Measurements from ENCODE around the gene L1CAM.

Gene L1CAM

DNA sequence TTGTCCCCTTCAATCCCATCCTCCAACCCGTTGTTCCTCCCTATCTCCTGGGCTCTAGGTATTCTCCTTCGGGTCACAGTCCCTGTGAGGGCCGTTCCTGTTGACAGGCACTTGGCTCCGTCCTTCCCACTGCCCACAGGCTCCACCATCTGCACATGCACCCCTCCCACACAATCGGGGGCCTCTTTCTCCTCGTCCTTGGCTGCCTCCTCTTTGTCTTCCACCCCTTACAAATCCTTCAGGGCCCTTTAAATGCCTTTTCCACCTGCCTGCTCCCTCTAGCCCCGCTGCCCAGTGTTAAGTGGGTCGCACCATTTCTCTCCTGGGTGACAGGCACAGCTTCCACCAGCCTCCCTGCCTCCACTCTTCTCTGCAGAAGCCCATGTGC is 15.8 kb upstream of the L1CAM start:
- no peak for DNase-seq

DNA sequence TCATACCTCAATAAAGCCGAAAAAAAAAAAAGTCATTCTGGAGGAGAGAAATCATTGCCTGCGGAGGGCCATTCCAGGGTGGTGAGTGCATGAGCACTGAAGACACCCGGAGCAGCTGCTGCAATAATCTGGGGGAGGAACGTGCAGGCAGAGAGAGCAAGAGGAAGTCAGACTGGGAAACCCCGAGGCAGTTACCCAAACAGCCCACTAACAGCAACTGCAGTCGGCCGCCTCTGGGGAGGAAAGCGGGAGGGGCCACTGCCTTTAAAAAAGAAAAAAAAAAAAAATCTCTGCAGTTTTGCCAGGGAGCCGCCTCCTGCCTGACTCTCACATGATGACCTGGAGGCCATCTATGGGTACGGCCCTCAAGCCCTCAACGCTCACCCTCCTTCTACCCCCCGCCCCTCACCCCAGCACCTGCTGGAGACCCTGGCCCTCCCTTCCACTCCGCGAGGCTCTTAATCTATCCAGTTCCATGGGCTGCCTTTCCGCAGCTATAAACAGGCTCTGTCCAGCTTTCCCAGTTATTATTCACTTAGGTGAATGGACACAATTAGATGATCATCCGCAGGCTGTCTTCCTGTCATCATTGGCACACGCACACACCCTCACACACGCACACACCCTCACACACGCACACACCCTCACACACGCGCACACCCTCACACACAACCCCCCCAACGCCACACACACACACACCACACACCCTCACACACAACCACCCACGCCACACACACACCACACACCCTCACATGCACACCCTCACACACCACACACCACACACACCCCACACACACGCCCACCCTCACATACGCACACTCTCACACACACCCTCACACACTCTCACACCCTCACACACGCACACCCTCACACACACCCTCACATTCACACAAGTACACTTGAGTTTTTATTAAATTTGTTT is 15.1 kb upstream of the L1CAM start:
- DNase-seq, result peak; percentile 45

DNA sequence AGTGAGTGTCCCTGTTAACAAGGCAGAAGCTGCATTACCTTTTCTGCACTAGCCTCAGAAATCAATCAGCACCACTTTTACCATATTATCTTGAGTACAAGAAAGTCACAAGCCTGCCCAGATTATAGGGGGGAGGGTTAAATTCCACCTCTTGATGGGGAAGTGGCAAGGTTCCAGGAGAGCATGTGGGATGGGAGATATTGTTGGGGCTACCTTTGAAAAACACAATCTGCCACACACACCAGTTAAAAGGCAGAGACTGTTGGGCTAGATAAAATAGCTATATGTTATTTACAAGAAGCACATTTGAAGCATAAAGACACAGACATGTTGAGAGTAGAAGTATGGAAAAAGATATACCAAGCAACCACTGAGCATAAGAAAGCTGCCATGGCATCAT is 11.9 kb upstream of the L1CAM start:
- DNase-seq, result no peak

DNA sequence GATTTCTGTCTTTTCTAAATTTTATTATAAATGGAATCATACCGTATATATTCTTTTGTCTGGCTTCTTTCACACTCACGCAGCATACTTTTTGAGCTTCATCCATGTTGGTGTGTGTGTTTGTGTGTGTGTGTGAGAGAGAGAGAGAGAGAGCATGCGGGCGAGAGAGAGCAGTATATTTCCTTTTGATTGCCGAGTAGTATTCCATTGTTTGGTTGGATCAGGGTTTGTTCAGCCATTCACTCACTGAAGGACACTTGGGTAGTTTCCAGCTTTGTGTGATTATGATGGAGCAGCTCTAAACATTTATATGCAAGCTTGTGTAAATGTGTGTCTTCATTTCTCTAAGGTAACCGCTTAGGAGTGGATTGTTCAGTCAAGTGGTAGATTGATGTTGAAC is 3.1 kb upstream of the L1CAM start:
- no peak for DNase-seq

DNA sequence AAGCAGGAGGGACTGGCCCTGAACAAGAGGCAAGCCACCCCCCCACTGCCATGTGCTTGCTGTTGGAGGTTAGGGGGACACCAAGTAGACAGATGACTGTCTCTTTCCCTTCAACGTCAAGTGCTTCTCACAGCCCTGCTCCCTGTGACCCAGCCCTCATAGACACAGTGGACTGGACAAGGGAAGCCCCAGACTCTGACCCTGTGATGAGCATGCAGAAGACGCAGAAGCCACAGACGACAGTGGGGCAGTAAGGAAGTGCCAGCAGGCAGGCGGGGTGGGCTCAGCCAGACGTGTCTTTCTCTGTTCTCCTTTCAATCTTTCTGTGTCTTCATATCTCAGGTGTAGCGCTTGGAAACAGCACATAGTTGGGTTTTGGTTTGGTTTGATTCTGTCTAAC is 2.4 kb upstream of the L1CAM start:
- no peak for DNase-seq

DNA sequence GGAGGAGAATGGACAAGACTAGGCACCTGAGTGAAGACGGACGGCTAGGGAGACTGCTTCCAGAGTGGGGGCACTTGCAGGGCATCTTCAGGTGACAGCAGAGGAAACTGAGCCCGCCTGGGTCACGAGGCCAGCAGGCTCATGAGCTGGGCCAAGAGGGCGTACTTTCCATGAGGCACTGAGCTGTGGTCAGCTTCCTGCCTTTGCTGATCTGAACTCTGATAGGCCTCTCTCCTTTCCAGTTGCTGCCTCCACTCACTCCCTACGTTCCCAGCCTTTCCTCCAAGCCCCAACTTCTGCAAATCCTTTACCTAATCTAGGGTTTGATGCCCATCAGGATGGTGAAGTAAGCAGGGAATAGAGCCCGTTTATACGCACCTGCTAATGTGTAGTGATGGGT is 1.4 kb upstream of the L1CAM start:
- no peak for DNase-seq

DNA sequence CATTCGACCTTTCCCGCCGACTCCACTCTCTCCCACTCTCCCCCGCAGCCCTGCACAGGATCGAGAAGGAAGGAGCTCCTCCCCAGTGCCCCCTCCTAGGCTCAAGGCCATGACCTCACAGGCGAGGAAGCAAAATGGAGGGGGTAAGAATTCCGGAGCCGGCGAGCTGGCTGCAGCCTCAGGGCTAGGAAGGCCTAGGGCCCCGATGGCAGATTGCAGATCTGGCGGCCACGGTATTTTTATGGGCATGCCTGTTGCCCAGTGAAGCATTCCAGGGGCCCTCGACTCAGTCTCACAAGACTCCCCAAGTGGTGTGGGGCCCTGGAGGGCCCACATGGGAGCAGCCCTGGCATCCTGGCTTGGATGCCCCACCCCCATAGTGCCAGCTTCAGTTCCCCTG is 942 bp upstream of the L1CAM start:
- no peak for DNase-seq

DNA sequence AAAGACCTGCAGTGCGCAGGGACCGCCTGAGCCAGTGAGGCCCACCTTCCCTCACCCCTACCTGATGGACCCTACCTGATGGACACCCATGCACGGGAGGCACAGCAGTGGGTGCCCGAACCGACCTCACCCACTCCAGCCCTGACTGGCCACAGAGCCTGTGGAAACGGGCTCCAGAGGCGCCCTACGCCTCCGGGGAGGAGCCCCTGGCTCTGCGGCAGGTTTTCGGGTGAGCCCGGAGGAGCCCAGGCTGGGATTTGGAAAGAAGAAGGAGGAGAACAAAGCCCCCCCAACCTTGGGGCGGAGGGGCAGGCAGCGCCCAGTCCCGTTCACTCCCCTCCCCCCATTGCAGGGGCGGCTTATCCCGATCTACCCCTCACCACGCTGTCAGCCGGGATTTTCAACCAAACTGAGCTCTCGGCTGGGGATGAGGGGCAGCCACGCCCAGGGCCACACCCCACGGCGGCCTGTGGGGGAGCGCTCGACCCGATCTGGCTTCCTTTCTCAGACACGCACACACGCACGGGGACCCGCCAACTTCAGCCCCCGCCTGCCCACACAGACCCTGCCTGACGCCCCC is 675 bp downstream of the L1CAM start:
- no peak for DNase-seq

DNA sequence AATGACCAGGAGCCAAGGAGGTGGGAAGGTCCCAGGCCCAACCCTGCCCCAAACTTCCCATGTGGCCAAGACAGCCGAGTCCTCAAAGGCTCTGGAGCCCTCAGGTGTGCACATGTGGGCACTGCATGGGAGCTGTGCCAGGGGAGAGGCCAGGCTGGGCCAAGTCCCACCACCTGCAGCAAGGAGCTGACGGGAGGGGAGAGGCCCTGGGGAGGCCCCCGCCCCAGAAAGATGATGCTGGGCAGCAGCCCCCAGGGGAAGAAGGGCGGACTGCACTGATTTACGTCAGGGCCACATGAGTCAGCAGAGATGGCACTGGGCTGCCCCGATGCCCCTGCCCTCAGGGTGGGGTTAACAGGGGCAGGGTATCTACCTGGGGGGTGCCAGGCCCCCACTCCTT is 1.4 kb downstream of the L1CAM start:
- DNase-seq, result no peak

DNA sequence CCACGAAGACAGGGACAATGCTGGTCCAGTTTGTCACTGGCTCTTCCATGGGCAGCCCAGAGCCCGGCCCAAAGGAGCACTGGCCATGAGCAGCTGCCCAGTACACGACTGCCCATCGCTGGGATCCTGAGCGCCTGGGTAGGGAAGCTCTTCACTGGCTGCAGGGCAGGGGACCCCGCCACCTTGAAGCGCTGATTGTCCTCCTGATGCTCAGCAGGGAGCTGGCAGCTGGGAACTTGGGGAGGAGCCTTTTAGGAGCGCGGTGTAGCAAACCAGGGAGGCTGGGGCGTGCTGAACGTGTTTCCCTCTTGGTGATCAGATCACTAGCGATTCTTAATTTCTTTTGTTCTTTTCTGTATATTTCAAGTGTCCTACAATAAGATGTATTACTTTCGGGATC is 1.8 kb downstream of the L1CAM start:
- no peak for DNase-seq

DNA sequence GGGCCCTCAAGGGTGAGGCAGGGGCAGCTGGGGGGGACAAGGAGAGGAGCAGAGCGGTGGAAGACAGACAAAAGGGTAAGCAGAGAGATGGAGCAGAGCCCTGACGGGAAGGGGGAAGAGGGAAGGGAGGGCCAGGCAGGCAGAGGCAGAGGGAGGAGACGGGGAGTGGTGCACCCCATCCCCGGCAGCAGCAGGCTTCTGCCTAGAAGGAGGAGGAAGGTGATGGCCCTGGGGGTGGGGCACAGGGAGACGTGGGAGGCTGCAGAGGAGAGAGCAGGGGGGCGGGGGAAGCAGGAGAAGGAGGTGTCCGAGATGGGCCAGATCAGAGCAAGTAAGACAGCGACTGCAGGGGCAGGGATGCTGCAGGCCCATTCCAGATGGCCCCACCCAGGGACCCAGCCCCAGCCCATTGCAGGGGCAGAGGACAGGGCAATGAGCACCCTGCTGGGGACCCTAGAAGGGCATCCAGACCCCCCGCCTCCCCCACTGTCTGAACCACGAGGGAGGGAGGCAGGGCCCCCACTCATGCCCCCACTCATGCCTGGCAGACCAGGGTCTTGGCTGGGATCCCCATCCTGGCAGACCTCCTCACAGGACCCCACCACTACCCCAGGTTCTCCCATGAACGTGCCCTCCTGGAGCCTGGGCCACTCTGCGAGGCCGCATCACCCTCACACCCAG is 2.7 kb downstream of the L1CAM start:
- no peak for DNase-seq

DNA sequence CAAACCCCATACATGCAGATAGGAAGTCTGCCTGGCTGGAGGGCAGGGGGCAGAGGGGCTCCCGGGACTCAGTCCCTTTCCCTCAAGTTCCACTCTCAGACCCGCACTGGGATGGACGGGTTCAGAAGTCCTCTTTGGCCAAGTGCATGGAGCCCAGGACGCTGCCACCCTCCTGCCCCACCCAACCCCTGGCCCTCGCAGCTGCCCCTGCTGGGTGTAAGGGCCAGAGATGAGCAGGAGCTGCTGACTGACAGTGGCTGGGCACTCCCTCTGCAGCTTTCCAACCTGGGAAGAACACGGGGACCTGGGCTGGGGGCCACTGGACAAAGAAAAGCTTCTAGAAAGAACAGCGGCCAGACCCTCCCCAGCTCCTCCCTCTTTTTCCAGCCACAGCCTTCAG is 3.4 kb downstream of the L1CAM start:
- no peak for DNase-seq

DNA sequence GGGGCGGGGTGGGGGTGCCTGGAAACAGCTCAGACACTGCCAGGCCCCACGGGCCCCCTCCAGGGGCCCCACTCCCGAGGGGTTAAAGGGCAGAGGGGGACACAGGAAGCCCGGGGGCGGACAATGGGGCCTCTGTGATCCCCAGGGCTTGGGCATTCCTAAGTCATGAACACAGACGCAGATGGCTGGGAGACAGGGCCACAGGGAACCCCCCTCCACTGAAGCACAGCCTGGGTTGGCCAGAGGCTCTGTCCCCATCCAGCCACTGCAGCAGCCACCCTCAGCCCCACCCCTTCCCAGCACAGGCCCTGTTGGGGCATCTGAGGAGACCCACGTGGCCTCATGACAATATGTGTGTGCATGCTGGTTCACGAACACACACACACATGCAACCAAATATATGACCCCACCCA is 3.9 kb downstream of the L1CAM start:
- DNase-seq, result no peak

DNA sequence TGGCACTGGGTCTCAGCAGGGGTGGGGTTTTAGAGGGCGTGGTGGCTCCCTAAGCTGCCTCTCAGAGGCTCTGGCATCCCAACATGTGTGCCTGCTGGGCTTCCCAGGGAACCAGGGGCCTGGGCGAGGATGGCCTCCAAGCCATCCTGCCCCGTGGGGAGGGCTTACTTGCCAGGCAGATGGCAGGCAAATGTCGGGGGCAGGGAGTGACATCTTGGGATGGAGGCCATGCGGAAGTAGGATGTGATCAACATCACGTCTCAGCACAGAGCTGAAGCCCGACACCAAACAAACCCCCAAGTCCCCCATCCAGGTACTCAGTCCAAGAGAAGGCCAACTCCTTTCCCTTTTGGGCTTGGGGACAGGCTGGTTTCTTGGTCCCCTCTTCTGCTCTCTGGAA is 4.7 kb downstream of the L1CAM start:
- no peak for DNase-seq

DNA sequence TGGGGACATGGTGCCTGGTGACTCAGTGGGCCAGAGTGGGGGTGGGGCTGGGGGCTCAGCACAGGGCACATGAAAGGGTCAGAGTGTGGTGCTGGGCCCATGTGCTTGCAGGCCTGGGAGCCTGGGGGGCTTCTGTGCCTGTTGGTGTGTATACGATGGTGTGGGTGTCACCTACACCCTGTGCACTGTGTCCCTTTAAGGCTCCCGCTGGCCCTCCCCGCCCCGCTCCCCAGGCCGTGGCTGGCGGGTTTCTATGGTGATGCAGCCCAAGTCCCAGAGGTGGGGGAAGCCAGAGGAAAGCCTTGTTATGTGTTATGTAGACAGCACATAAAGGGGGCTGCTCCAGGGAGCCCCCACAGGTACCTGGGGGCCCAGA is 5.5 kb downstream of the L1CAM start:
- DNase-seq, result no peak

DNA sequence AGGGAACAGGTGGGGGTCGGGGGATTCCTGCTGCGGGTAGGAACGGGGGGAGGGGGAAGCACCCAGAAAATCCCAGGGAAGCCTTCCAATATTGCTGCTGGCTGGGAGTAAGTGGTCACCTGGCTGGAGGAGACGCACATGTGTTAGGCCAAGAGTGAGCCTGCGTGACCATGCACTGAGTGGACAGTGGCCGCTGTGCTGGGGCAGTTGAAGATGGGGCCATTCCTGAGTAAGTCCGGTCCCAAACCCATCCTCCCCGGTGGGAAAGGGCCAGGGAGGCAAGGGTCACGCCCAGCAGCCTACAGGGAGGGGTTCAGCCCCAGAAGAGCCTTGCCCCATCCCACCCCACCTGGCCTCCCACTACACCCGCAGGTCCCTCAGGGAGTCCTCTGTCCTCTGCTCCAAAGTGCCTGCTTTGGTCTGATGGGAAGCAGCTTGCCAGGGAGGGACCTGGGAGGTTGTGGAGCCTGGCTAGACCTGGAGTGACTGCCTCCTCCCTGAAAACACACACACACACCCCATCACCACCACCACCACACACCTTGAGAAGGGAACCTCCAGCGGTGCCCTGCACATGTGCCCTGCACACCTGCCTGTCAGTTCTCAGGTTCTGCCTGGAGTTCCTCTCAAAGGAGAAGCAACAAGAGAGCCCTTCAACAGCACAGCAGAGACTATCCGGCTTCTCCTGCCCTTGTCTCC is 6.1 kb downstream of the L1CAM start:
- DNase-seq, result no peak

DNA sequence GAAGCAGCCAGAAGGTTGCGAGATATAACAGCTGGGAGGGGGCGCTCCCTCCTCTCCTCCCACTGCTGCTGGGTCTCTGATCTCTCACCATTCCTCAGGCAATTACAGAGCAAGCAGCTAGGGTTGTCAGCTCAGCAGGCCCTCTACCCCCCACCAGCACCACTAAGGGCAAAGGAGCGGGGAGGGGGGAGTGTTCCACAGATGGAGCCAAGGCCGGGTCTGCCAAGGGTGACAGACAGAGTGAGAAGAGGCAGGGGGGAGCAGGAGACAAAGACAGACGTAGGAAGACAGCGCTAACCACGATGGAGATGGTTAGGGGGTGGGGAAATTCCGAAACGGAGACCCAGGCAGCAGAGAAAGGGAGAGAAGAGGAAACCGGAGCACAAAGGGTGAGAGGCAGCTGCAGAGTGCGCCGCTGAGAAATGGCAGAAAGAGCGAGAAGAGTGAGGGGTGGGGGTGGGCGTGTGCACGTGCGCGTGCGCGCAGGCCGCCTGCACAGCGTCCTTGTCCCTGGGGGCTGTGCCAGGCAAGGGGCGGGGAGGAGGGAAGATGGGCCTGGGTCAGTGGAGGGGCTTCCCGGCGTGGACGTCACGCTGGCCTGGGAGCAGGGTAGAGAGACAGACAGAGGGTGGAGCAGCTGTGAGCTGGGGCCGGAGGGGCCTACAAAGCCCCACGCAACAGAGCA is 6.9 kb downstream of the L1CAM start:
- no peak for DNase-seq

DNA sequence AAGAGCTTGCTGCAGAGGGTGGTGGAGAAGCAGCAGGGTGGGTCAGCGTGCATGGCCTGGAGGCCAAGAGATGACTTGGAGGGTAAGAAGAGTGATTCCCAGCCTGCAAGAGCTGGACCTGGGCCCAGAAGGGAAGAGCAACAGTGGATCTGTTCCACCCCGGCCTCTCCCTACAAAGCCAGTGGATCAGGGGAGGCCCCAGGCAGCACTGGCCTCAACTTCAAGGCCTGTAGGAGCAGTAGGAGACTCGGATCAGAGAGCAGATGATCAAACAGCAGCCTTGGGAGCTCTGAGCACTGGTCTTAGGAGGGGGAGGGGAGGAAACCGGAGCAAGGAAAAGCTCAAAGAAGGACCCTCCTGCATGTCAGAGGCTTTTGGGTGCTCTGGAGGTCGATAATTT is 7.6 kb downstream of the L1CAM start:
- DNase-seq, result no peak

DNA sequence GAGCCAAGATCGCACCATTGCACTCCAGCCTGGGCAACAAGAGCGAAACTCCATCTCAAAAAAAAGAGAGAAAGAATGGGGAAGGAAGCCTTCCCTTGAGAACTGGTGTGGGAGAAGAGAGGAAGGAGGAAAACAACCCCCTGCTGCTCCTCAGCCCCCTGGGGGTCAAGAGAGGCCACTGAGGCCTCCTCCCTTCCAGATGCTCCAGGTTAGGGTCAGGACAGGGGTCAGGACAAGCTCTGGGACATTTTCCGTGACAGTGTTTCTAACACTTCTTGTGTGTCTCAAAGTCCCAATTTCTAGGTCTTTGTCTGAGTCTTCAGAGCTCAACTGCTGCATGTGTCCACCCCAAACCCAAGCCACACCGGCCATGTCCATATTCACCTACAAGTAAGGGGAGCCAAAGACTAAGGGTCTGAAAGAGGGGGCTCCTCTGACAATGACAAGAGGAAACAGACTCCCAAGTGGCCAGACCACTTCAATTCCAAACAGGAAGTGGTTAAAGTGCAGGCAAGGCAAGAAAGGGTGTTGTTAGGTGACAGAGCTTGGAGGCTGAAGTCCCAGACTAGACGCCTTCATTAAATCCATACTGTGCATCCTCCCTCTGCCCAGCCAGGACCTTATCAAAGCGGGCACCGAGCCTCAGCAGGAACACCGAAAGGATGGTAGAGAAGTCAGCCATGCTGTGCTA is 8.3 kb downstream of the L1CAM start:
- no peak for DNase-seq

DNA sequence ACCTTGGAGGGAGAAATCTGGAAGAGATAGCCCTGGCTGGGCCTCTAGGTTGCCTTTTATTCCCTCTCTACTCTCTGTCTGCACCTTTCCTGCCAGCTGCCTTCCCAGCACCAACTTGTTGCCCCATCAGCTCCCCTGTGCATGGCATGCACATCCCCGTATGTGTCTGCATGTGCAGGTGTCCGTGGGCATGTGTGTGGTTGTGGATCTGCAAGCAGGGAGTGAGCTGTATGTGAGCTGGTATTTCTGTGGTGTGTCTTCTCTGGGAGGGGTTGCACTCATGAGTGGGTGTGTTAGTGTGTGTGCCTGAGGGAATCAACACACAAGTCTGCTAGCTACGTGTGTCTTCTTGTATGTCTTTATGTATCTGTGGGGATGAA is 9.9 kb downstream of the L1CAM start:
- DNase-seq, result no peak

DNA sequence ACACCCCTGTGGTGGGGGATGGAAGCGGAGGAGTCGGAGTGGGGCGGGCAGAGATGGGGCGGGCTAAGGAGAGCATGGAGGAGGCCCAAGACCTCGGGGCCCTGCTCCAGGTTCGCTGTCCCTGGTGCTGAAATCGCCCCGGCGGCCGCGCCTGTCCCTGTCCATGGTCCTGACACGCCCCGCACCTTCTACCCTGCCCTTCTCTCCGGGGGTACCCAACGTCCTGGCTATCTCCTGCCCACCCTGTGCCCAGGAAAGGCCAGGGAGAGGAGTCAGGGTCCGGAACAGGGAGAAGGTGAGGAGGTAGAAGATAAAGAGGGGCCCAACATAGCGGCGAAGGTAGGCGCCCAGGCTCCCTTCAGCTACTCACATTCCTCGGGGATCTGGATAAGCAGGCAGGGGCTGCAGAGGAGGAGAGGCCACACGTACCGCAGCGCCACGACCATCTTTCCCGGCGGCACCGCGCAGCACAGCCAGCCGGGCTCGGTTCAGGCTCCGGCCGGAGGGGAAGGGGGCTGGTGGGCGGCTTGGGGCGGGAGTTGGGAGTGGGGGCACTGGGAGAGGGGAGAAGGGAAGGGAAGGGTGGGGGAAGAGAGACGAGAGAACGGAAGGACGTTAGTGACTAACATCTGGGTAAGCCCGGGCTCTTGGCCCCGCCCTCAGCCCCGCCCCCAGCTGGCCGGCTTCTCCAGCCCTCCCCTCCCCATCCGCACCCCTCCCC is 10.4 kb downstream of the L1CAM start:
- DNase-seq, result peak; percentile 66

All from stimulated activated CD4-positive, alpha-beta T cell treated with anti-CD3 and anti-CD28 coated beads, Interleukin-12 subunit alpha, Interleukin-12 subunit beta, amount 100 ng/mL, for 4 hours (primary cell).